Cardiac muscle cell (in vitro differentiated cells and primary cell): ENCODE measurements around the gene YWHAQ. TPM values are rescaled to one million over a fixed set of nuclear protein-coding genes. Genes with fewer than 3 reads are reported as not detected.
A peak's percentile ranks its signal among the peaks of the same experiment; 100 is the strongest.
"Not testable (repeated sequence)": the region's sequence is repeated elsewhere in the genome, so short reads cannot be mapped to it uniquely, and the experiment has no call there.

Experiments used
- DNase-seq, 2 donors: peaks; one replicate each; pipeline versions ENCODE4 v3.0.0 to v3.0.0-alpha.2; 2010 to 2017; ENCODE audit warnings: low read depth in 1 of 2, low spot score in 1 of 2
- H3K27ac ChIP-seq: fragments of 200-600 bp; sonication (generic); 2 replicates; pipeline ENCODE4 v1.5.1; 2016
- H3K27me3 ChIP-seq: fragments of 200-600 bp; sonication (generic); 2 replicates; pipeline ENCODE4 v1.6.0; 2016; ENCODE audit warnings: control low read depth
- H3K36me3 ChIP-seq: fragments of 200-600 bp; sonication (generic); 2 replicates; pipeline ENCODE4 v1.5.1; 2016; ENCODE audit warnings: control low read depth
- H3K4me1 ChIP-seq: fragments of 200-600 bp; sonication (generic); 2 replicates; pipeline ENCODE4 v1.8.1; 2017; ENCODE audit warnings: low read depth, mild to moderate bottlenecking, mixed run types
- H3K4me3 ChIP-seq: fragments of 200-600 bp; sonication (generic); 2 replicates; pipeline ENCODE4 v1.5.1; 2016; ENCODE audit warnings: mild to moderate bottlenecking
- H3K9me3 ChIP-seq: fragments of 200-600 bp; sonication (generic); 2 replicates; pipeline ENCODE4 v1.5.1; 2017; ENCODE audit warnings: low read depth, mild to moderate bottlenecking, control low read depth
- polyA plus RNA-seq: library from polyadenylated mRNA; unstranded; fragments of >200 nt; fragmentation: Nextera tagmentation; extraction: Ambion mirVana; gene quantifications from 2 replicates; pipeline ENCODE4 v1.2.1, GENCODE V29; 2016
- total RNA-seq: library from RNA; depleted of rRNA; stranded (reverse); fragments of >200 nt; gene quantifications from 2 replicates; pipeline ENCODE4 v1.2.3, GENCODE V29; 2016
- TF ChIP-seq, protein P1 (sequence below): IDR thresholded peaks from 2 replicates; pipeline ENCODE4 v1.5.1; 2012; ENCODE audit warnings: low read depth, mild to moderate bottlenecking, low read length

The YWHAQ gene
- total and polyA plus RNA-seq, 2 experiments from 2014 or later = 240 to 455 TPM

DNA sequence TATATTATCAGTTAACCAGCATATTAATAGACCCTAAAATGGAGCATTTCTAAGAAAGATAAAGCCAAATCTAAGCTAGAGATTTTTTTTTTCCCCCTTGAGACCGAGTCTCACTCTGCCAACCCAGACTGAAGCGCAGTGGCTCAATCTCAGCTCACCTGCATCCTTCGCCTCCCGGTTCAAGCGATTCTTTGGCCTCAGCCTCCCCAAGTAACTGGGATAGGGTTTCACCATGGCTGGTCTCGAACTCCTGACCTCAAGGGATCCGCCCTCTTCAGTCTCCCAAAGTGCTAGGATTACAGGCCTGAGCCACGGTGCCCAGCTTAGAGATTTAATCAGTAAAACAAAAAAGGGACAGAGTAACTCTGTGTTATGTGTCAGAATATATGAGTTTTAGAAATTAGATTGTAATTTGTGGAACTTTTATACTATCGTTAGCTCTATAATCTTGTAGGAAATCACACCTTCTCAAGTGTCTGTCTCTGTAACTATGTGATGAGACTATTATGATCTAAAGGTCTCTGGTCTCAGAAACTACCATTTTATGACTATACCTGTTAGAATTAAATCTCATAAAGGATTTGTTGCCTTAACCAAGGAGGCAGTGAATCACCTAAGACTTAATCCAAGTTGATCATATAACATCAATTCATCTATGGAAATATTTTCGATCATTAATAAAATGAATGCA lies 34.0 kb downstream of the YWHAQ start:
- H3K4me1 ChIP-seq = peaks cover 20% of the 10 kb centered on the region
- H3K4me3 ChIP-seq = no peak overlapping the region
- DNase-seq = no peak
- no peak overlapping the region for H3K27ac ChIP-seq
- peaks cover 10% of the 10 kb centered on the region for H3K36me3 ChIP-seq
- no peaks in the 10 kb centered on the region for H3K9me3 ChIP-seq
- no peaks in the 10 kb centered on the region for H3K27me3 ChIP-seq
- TF ChIP-seq, protein P1, sequence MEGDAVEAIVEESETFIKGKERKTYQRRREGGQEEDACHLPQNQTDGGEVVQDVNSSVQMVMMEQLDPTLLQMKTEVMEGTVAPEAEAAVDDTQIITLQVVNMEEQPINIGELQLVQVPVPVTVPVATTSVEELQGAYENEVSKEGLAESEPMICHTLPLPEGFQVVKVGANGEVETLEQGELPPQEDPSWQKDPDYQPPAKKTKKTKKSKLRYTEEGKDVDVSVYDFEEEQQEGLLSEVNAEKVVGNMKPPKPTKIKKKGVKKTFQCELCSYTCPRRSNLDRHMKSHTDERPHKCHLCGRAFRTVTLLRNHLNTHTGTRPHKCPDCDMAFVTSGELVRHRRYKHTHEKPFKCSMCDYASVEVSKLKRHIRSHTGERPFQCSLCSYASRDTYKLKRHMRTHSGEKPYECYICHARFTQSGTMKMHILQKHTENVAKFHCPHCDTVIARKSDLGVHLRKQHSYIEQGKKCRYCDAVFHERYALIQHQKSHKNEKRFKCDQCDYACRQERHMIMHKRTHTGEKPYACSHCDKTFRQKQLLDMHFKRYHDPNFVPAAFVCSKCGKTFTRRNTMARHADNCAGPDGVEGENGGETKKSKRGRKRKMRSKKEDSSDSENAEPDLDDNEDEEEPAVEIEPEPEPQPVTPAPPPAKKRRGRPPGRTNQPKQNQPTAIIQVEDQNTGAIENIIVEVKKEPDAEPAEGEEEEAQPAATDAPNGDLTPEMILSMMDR = no peak

DNA sequence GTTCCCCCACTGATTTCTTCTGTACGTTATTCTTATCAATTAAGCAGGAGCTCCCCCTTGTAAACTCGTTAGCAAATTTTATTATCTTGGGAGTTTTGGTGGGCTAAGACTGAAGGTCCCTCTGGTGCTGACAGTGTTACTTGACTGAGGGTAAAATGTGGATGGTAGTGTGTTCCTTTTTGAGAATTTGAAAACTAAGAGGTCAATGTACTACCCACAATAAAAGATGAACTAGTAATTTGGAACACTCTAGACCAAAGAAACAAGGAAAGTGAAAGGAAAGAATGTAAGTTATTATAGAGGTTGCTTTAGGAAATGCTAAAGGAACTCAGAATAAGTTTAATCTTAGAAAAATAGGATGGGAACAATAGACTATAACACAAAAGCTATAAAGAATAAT lies 35.1 kb downstream of the YWHAQ start:
- no peak for DNase-seq
- H3K27ac ChIP-seq = no peak overlapping the region
- H3K4me3 ChIP-seq = no peak overlapping the region
- TF ChIP-seq, protein P1 = no peak
- H3K27me3 ChIP-seq = no peaks in the 10 kb centered on the region
- H3K36me3 ChIP-seq = peaks cover 13% of the 10 kb centered on the region
- peaks cover 20% of the 10 kb centered on the region for H3K4me1 ChIP-seq
- H3K9me3 ChIP-seq = no peaks in the 10 kb centered on the region

DNA sequence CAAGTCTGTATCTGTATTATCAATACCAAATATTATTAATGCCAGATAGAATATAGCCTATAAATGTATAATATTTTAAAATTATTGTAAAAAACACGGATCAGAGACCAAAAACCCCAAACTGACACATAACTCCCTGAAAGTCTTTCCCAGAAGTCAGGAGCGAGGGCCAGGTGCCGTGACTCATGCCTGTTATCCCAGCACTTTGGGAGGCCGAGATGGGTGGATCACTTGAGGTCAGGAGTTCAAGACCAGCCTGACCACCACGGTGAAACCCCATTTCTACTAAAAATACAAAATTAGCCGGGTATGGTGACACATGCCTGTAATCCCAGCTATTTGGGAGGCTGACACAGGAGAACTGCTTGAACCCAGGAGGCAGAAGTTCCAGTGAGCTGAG lies 35.5 kb downstream of the YWHAQ start:
- not testable (repeated sequence) for H3K27me3 ChIP-seq, H3K9me3 ChIP-seq, H3K4me3 ChIP-seq
- DNase-seq = peak in 1 of 2 donors; percentile 39
- Histone ChIP-seq H3K36me3 (peaks cover 15% of the 10 kb centered on the region), H3K4me1 (peaks cover 20% of the 10 kb centered on the region), H3K27ac (peak overlapping the region; percentile 61)

DNA sequence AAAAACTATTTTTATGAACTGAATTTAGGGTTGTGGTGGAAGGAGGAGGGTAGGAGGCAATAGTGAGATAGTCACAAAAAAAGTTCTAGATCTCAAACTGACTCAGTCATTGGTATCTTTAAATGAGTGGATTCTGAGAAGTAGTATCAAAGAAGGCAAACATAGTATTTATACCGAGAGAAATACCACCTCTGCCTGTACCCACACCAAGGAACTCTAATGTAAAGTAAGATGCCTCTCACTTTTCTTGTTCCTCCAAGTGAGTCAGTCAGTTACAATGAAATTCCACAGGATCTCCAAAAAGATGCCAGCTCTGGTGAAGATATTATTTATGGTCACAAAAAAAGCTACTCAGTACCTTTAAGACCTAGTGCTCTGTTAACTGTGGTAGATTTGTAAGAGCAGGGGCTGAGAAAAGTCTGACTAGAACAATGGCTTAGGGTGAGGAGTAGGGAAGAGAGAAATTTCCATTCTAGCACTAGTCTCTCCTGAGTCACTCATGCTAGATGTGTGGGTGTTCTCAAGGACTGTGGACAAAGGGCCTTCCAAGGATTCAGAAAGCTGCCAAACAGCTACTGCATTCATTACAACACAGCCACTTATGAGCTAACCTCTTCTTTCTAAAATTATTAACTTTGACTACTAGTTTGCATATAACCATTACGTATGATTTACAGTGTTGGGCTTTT lies 36.3 kb downstream of the YWHAQ start:
- peak in 1 of 2 donors; percentile 91 for DNase-seq
- TF ChIP-seq, protein P1 = no peak
- H3K36me3 ChIP-seq = peaks cover 16% of the 10 kb centered on the region
- no peaks in the 10 kb centered on the region for H3K27me3 ChIP-seq
- no peak overlapping the region for H3K4me3 ChIP-seq
- H3K4me1 ChIP-seq = peaks cover 20% of the 10 kb centered on the region
- peak overlapping the region; percentile 61 for H3K27ac ChIP-seq
- H3K9me3 ChIP-seq = no peaks in the 10 kb centered on the region

DNA sequence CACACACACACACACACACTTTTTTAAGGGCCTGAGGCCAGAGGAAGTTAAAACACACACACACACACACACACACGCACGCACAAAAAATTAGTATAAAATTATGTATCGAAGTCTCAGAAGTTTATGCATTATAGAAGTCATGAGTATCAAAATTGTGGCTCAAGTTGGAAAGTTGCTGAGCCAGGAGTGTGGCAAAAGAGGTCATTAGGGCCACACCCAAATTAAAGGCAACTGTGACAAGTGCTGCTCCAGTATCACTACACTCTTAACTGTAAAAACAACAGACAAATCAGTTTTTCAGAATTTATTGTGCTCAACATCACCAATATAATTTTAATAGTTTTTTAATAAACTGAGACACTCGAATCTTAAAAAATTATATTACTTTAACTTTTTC lies 36.9 kb downstream of the YWHAQ start:
- TF ChIP-seq, protein P1 = no peak
- peaks cover 15% of the 10 kb centered on the region for H3K36me3 ChIP-seq
- H3K4me3 ChIP-seq = no peak overlapping the region
- peaks cover 20% of the 10 kb centered on the region for H3K4me1 ChIP-seq
- no peaks in the 10 kb centered on the region for H3K27me3 ChIP-seq
- DNase-seq = no peak
- no peak overlapping the region for H3K27ac ChIP-seq
- H3K9me3 ChIP-seq = no peaks in the 10 kb centered on the region

DNA sequence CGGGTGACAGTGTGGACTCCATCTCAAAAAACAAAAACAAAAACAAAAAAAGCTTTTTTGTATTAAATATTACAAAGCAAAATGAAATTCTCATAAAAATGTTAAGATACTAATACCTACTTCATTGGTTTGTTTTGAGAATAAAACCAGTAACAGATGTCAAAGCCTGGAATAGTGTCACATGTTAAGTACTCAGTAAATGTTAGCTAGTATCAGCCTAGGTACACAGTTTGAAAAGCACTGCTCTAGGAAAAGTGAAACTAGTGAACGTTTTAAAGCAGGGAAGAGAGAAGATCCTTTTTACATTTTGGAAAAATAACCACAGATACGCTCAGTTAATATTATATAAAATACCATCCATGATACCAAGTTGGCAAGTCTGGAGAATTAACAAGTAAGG lies 38.1 kb downstream of the YWHAQ start:
- Histone ChIP-seq H3K4me3 (no peak overlapping the region), H3K36me3 (peaks cover 22% of the 10 kb centered on the region), H3K27me3 (no peaks in the 10 kb centered on the region), H3K27ac (no peak overlapping the region), H3K9me3 (no peaks in the 10 kb centered on the region), H3K4me1 (peaks cover 26% of the 10 kb centered on the region)
- TF ChIP-seq, protein P1 = no peak
- DNase-seq = no peak
